SIG-M5 treated with dmso at 0.1 percent for 504 hours (cell line): ENCODE measurements around the gene ASCC3.
"Not testable (repeated sequence)": the region's sequence is repeated elsewhere in the genome, so short reads cannot be mapped to it uniquely, and the experiment has no call there.

Experiments
- DNase-seq: peaks from one replicate; lab custom pipeline; 2025; ENCODE audit not compliant: unreplicated experiment; lab: John Stamatoyannopoulos, UW

The ASCC3 gene

DNA sequence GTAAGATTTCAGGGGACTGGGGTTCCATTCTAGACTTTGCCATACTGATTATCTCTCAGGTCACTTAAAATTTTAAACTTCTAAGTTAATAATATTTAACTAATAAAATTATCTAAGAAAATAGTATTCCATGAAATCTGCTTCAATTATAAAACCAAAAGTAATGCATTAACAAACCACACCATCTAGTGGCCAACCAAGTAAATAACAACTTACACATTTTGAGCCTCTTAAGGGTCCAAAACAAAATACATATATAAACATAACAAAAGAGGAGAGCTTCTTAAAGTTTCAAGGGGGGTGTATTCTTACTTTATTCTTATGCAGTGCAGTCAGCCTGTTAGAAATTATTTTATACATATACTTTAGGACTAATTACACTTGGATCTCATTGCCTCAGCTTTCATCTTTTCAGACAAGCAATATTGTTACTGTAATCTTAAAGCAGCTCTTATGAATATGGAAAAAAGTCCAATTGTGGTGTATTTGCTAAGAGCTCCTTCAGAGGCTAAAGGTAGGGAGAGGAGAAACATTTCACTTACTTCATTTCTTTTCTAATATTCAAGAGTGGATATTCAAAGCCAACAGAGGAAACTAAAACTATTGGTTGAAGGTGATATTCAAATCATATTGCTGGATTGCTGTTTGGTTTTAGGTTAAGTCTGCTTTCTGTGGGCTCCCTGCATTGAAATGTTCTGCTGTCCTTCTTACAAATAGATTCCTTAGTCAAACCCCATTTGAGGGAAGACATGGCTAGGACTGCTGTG is 216.7 kb downstream of the ASCC3 start:
- DNase-seq = peak; percentile 16

DNA sequence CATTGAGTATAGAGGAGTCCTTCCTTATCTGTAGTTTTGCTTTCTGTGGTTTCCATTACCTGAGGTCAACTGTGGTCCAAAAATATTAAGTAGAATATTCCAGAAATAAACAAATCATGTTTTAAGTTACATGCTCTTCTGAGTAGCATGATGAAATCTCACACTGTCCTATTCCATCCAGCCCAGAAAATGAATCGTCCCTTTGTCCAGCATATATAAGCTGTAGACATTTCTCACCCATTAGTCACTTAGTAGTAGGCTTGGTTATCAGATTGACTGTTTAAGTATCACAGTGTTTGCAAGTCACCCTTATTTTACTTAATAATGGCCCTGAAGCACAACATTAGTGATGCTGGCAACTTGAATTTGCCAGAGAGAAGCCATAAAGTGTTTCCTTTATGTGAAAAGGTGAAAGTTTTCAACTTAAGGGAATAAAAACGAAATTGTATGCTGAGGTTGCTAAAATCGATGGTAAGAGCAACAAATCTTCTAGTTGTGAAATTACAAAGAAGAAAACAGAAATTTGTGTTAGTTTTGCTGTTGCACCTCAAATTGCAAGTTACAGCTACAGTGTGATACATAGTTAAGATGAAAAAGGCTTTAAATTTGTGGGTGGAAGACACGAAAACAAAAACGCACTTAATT is 217.8 kb downstream of the ASCC3 start:
- DNase-seq = no peak

DNA sequence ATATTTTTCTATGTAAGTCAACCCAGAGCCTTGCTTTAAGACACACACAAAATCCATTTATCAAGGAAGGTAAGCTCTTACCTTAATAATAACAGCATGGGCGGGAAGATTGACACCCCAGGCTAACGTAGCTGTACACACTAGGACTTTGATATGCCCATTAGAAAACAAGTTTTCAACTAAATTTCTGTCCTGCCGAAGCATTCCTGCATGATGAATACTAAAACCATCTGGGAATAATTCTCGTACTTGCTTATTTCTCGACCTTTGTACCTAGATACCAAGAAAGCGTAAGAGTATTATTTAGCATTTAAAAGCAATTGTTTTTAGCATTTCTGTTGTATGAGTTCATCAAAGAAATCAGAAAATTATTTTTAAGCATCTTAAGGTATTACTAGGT is 218.9 kb downstream of the ASCC3 start:
- no peak for DNase-seq

DNA sequence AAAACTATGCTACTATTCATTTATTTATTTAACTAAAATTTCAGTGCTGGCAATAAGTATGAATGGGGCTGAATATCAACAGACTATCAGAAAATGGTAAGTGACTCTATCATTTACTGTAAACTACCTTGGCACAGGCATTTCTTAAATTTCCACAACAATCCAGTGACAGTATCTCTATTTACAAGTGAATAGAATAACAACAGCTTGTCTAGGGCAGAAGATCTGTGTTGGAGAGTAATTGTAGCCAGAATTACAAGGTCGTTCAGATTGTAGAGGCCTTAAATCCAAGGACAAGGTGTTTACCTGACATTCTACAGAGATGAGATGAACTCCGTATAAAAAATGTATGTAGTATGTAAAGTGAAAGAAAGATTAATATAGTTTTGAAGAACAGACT is 222.6 kb downstream of the ASCC3 start:
- no peak for DNase-seq

DNA sequence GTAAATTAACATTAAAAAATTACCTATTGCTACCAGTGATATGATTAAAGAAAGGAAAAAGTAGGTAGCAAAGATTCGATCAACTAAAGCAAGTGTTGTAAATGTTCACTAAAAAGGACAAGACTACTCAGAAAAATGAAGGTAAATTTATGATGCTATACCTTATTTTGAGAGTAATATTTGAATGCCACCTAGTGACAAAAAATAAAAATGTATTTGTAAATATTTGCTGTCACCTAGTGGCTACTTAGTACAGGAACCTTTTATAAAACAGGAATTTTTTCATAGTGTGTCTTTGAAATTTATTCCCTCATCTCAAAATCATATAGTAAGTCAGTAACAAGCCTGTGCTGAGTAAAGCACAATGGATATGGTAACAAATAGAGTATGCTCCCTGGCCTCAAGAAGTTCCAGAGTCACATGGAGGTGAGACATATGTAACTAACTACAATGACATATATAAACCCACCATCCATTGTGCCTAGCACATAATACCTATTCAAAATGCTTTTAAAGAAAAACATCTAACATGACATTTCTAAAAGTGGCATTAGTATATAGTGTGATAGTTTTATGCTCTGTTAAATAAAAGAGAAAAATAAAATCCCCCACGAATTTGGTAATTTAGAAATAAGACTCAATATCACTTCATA is 223.3 kb downstream of the ASCC3 start:
- peak; percentile 20 for DNase-seq

DNA sequence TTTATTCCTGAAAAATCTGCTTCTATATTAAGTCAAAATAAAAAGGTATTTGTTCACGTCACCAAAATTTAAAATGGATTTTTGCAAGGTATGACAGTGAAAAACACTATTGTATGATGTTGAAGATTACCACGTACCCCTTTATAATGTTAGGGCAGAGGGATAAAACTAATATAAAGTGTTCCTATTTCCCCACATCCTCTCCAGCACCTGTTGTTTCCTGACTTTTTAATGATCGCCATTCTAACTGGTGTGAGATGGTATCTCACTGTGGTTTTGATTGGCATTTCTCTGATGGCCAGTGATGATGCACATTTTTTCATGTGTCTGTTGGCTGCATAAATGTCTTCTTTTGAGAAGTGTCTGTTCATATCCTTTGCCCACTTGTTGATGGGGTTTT is 240.0 kb downstream of the ASCC3 start:
- DNase-seq = not testable (repeated sequence)

DNA sequence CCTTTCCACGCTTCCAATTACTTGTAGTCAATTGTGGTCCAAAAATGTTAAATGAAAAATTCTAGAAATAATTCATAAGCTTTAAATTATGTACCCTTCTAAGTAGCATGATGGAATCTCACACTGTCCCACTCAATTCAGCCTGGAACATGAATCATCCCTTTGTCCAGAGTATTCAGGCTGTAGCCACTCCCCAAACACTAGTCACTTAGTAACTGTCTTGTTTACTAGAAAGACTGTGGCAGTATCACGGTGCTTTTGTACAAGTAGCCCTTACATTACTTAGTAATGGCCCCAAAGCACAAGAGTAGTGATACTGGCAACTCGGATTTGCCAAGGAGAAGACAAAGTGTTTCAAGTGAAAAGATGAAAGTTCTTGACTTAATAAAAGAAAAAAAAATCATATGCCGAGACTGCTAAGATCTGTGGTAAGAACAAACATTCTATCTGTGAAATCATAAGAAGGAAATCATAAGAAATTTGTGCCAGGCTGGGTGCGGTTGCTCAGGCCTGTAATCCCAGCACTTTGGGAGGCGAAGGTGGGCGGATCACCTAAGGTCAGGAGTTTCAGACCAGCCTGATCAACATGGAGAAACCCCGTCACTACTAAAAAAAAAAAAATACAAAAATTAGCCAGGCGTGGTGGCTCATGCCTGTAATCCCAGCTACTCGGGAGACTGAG is 247.9 kb downstream of the ASCC3 start:
- peak; percentile 4 for DNase-seq

DNA sequence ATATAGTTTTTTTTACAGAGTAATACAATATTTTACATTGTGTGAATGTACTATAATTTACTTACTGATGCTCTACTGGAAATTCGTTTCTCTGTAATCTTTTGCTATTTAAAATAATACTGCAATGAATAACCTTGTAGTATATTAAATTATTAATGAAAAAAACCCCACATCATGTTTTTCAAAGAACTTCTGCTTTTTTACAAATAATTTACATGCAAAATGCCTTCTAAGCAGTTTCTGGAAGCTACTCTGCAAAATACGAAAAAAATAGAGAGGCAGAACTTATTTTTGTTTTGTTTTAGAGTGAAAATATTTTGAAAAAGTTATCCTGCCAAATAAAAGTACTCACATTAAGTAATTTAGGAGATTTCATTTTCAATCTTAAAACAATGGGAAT is 250.6 kb downstream of the ASCC3 start:
- DNase-seq = no peak

DNA sequence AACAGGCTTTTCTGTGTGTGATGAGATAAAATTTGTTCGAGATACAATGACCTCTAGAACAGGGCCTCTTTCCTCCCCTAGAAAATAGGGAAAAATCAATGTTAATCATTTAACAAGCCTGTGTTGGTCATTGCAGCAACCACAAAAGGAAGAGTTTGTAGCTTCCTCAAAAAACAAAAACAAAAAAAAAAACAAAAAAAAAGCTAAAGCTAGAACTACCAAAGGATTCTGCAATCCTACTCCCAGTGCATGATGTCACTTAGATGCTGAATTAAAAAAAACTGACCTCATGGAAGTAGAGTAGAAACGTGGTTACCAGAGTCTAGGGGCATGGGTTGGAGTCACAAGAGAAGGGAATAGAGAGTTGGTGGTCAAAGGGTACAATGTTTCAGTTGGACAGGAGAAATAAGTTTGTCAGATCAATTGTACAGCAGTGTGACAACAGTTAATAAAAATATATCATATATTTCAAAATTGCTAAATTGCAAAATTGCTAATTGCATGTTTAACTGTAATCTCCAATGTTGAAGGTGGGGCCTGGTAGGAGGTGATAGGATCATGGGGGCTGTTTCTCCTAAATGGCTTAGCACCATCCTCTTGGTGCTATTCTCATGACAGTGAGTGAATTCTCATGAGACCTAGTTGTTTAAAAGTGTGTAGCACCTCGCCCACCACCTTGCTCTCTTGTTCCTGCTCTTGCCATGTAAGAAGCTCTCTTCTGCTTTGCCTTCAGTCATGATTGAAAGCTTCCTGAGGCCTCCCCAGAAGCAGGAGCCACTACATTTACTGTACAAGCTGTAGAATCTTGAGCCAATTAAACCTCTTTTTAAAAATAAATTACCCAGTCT is 253.0 kb downstream of the ASCC3 start:
- DNase-seq = no peak

DNA sequence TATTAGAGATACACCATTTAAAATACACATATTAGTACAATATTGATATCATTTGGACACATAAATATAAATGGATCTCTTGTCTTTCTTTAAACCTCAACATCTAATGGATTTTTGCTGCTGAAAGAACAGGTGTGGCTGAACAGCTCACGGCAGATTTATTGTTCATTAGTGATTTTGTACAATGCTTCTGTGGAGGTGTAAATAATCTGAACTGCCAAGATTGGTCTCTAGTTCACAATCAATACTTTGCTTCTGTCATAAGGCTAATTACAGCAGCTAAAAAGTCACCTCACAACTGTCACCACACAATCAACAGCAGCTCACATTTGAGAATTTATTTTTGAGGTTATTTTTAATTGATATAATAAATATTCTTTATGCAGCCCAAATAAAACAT is 254.4 kb downstream of the ASCC3 start:
- DNase-seq = no peak

DNA sequence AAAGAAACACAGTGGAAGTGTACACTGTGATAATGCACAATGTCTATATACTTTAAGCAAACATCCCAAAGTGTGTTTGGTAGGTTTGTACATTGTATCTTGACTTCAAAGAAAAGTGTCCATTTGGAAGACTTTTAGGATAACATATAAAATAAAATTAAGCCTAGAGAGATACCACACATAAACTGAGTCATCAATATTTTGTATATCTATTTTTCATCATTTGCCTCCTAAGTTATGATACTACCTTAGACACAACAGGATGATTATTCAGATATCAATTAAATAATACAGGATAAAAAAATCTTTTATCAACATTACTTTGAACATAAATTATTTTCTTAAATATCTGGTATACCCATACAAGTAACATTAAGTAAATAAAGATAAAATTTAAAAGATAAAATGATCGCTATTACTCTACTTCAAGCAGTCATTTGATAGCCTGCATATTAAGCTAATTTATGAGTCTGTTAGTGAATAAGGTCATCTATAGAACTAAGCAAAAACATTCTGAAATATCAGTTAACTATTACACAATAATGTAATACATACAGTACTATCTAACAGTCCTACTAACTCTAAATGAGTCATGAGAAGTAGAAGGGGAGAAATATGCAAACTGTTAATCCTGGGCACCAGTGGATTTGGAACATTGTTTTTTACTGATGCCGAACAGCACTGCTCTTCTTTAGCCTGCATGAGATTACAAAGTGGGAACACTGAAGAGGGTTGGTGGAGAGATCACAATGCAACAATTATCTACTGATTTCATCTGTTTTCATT is 258.0 kb downstream of the ASCC3 start:
- peak; percentile 0 for DNase-seq

DNA sequence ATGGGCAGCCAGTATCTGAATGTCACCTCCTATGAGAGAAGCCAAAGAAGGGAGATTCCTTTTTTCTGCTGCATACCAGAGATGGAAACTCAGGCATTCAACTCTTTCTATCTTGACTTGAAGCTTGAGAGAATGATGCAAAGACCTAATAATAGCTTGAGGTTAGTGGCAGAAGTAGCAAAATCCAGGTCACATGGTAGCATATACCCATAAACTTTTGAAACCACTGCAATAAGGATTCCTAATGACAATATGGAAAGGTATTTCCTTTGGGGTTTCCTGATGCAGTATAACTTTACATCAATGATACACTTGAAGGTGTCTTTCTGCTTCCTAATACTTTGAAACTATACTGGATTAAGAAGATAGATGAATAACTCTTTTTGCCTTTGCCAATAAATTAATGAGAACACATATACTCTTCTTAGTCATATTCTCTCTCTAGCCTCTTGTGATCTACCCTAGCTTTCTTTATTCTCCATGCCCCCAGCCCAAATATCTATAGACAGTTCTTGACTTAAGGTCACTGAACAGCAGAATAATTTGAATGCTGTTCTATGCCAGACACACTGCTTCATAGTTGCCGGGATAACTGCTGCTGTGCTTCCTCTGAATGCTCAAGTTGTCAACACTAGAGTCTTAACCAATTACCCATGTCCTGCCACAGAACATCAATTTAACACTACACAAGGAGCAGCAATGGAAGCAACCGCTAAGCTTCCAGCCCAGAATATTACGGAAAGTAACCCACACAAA is 260.9 kb downstream of the ASCC3 start:
- DNase-seq = peak; percentile 4

DNA sequence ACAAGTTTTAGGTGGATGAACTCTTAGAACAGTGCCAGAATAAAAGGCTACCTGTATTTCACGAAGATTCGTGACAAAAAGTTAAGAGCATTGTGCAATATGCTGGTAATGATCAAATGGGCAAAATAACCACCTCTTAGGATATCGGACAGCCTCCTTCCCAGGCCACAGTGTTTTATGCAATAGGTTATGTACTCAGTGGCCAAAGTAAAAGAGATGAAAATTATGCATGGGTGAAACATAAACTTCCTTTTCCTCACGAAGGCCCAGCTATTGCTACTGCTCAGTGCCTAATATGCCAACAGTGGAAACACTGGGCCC is 262.8 kb downstream of the ASCC3 start:
- DNase-seq = no peak

DNA sequence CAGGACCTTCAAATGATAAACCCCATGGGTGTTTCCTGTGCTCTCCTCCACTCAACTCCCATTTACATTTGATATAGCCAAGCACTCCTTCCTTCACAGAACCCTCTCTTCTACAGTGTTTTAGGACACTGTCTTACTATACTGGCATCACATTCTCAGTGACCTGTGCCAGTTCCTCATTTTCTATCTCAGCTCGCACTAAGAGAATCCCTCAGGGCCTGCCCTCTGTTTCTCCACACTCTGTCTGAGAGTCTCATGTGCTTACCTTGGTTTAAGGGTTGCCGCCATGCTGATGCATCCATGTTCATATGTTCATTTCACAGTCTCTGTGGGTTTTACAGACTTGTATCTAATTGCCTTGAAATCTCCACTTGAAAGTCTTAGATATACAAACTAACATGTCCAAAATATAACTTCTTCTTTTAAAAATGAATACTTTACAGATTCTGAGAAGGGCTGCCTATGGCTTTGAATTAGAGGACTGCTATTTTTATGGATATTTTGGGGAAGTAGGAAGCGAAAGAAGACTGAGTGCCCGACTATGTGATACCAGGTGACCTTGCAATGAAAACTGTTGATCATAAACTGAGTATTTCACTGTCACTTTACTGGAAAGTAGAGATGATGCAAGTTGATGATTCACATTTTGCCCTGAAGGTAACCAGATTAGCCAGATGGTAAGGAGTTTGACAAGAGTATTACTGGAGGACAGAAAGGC is 263.3 kb downstream of the ASCC3 start:
- peak; percentile 43 for DNase-seq

DNA sequence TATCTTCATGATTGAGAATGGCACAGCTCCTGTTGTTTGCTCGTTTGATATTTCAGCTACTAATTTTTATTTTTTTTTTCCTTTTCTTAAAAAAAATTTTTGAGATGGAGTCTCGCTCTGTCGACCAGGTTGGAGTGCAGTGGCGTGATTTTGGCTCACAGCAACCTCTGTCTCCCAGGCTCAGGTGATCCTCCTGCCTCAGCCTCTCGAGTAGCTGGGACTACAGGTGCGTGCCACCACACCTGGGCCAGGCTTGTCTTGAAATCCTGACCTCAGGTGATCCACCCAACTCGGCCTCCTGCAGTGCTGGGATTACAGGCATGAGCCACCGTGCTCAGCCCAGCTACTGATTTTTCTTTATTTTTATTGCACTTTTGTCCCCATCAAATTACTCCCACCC is 266.2 kb downstream of the ASCC3 start:
- DNase-seq = no peak

DNA sequence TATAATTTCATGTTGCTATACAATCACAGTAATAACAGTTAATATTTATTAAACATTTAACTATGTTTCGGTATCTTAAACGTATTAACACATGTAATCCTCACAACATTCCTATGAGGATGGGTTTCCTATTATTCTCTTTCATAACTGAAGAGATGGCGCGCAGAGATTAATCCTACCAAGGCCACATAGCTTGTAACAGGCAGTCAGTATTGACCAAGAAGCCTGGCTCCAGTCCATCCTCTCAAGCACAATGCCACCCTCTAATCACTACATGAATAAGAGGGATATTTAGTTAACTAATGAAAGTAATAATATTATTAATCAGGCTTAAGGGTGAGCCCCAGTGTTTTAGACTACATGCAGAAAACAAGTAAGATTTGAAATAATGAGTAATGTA is 266.7 kb downstream of the ASCC3 start:
- DNase-seq = no peak

DNA sequence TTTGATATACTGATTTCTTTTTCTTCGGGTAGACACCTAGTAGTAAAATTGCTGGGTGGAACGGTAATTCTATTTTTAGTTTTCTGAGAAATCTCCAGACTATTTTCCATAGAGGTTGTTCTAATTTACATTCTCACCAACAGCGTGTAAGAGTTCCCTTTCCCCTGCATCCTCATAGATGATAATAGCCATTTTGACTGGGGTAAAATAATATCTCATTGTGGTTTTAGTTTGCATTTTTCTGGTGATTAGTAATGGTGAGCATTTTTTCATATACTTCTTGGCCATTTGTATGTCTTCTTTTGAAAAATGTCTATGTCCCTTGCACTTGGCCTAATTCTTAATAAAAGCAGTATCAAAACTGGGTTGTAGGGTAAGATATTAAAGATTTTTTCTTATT is 267.5 kb downstream of the ASCC3 start:
- DNase-seq = no peak

DNA sequence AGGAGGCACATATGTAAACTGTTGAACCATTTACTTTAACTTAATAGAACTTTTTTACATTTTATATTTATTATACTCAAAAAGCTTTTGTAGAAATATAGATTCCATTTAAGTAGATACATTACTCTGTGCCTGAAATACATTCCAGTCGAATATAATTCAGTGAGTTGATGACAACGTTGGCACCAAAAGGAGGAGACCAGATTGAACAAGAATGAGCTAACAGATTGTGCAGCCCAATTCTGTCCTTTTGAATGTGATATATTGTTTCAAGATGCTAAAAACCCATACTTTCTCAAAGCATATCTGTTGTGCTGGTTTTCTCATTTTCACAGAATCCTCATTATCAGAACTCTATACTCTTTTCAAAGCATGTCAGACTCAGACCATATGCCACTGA is 269.0 kb downstream of the ASCC3 start:
- DNase-seq = no peak
